Thyroid gland (tissue), 4 donors: ENCODE data around the gene CRABP2. TPM values are rescaled to one million over a fixed set of nuclear protein-coding genes. Genes with fewer than 3 reads are reported as not detected.

Experiments used
- DNase-seq, 2 donors: peaks; one replicate each; pipeline ENCODE4 v3.0.0-alpha.2; 2019
- H3K27ac ChIP-seq, 3 donors: fragments of 200-600 bp; sonication (generic); 1 replicate in 2 of 3; 2 replicates in 1 of 3; pipeline ENCODE4 v1.5.1; 2016 to 2019; ENCODE audit warnings: mild to moderate bottlenecking in 1 of 3, moderate library complexity in 1 of 3
- H3K27me3 ChIP-seq: fragments of 200-600 bp; sonication (generic); one replicate; pipeline ENCODE4 v1.5.1; 2019
- H3K36me3 ChIP-seq, 2 donors: fragments of 200-600 bp; sonication (generic); one replicate each; pipeline ENCODE4 v1.5.1; 2016 to 2019
- H3K4me1 ChIP-seq, 2 donors: fragments of 200-600 bp; sonication (generic); one replicate each; pipeline ENCODE4 v1.5.1; 2017 to 2019
- H3K4me3 ChIP-seq, 3 donors: fragments of 200-600 bp; sonication (generic); replicated peaks in 1 of 3; 1 replicate in 2 of 3; 2 replicates in 1 of 3; pipeline ENCODE4 v1.5.1; 2016; ENCODE audit warnings: mild to moderate bottlenecking in 1 of 3
- H3K9me3 ChIP-seq: fragments of 200-600 bp; sonication (generic); one replicate; pipeline ENCODE4 v1.5.1; 2017
- CTCF ChIP-seq, 6 experiments: fragments of 200-600 bp in 3 of 6; fragments of 450-650 bp in 3 of 6; sonication (generic) in 3 of 6; IDR thresholded peaks; one replicate each; pipeline ENCODE4 v1.5.1; 2016 to 2019; ENCODE audit warnings: antibody characterized with exemption in 6 of 6, mild to moderate bottlenecking in 2 of 6, inconsistent platforms in 1 of 6, moderate library complexity in 1 of 6
- POLR2A ChIP-seq, 2 donors: fragments of 450-650 bp; IDR thresholded peaks; one replicate each; pipeline ENCODE4 v1.6.1; 2017; ENCODE audit warnings: antibody characterized with exemption in 2 of 2, mild to moderate bottlenecking in 2 of 2, moderate library complexity in 1 of 2
- WGBS, 2 donors: methylation state at CpG; one replicate each; pipeline ENCODE4 v1.1.5; 2017; 5-methylcytosine and 5-hydroxymethylcytosine counted together
- intact Hi-C: fragments of 100-400 bp; cut with DNase I; formaldehyde crosslinking; loops from one replicate; pipeline ENCODE4 v1.15.1; 2023
- total RNA-seq, 4 donors: library from RNA; depleted of rRNA; stranded (reverse); fragments of >200 nt; gene quantifications; one replicate each; pipeline ENCODE4 v1.2.3, GENCODE V29; 2016

Gene CRABP2
- total RNA-seq, 4 donors from 2014 or later: 3.0 to 15.3 (median 4.5) TPM; not detected in 1

- Histone ChIP-seq H3K27me3 (no peaks in the 10 kb centered on the region), H3K4me1 (peaks cover 35 to 51% of the 10 kb centered on the region in 2 donors), H3K36me3 (no peaks in the 10 kb centered on the region), H3K4me3 (no peak overlapping the region), H3K9me3 (no peaks in the 10 kb centered on the region), H3K27ac (peak overlapping the region in 1 of 3 donors; percentile 82)
- WGBS, 2 donors: 66 to 77% methylated on average over 8 of the region's 8 CpGs
- TF ChIP-seq CTCF (IDR thresholded peaks at IDR 0.05) (no peak), POLR2A (IDR thresholded peaks at IDR 0.05) (no peak)
- no peak for DNase-seq
- intact Hi-C loops: loop anchor here (2.0 kb wide), 1 partner anchor 34 kb away; no protein-coding TSS in a partner anchor
Observed at GRCh38 chr1:156690675-156691036, 14.7 kb downstream of the CRABP2 start.

- peaks cover 35 to 51% of the 10 kb centered on the region in 2 donors for H3K4me1 ChIP-seq
- no peaks in the 10 kb centered on the region for H3K36me3 ChIP-seq
- peak overlapping the region in 1 of 3 donors; percentile 82 for H3K27ac ChIP-seq
- peak; percentile 45 to 70 for DNase-seq
- no peak for TF ChIP-seq CTCF (IDR thresholded peaks at IDR 0.05)
- TF ChIP-seq POLR2A (IDR thresholded peaks at IDR 0.05): no peak
- WGBS, 2 donors: 17 to 19% methylated on average over 8 to 10 of the region's 10 CpGs
- no peaks in the 10 kb centered on the region for H3K9me3 ChIP-seq
- no peaks in the 10 kb centered on the region for H3K27me3 ChIP-seq
- intact Hi-C loops: loop anchor here (2.0 to 10.0 kb wide), 2 partner anchors 35 to 195 kb away; no protein-coding TSS in a partner anchor
- H3K4me3 ChIP-seq: peak overlapping the region in 1 of 3 donors; percentile 9
Observed at GRCh38 chr1:156689953-156690674, 15.3 kb downstream of the CRABP2 start.

- no peaks in the 10 kb centered on the region for H3K27me3 ChIP-seq
- peaks cover 35 to 51% of the 10 kb centered on the region in 2 donors for H3K4me1 ChIP-seq
- no peaks in the 10 kb centered on the region for H3K36me3 ChIP-seq
- peak; percentile 82 for DNase-seq
- no peak overlapping the region for H3K4me3 ChIP-seq
- H3K9me3 ChIP-seq: no peaks in the 10 kb centered on the region
- intact Hi-C loops: loop anchor here (10.0 kb wide), 1 partner anchor 196 kb away; no protein-coding TSS in a partner anchor
- TF ChIP-seq POLR2A (IDR thresholded peaks at IDR 0.05): no peak
- TF ChIP-seq CTCF (IDR thresholded peaks at IDR 0.05): peak; percentile 91 to 95 (median 95)
- 0% methylated on average over 21 to 23 of the region's 23 CpGs for WGBS, 2 donors
- peak overlapping the region in 1 of 3 donors; percentile 15 for H3K27ac ChIP-seq
Observed at GRCh38 chr1:156689035-156689952, 16.1 kb downstream of the CRABP2 start.

- no peak for DNase-seq
- intact Hi-C loops: loop anchor here (10.0 kb wide), 1 partner anchor 200 kb away; no protein-coding TSS in a partner anchor
- 69 to 86% methylated on average over 5 of the region's 5 CpGs for WGBS, 2 donors
- Histone ChIP-seq H3K36me3 (no peaks in the 10 kb centered on the region), H3K9me3 (no peaks in the 10 kb centered on the region), H3K4me3 (no peak overlapping the region), H3K4me1 (peaks cover 0 to 3% of the 10 kb centered on the region in 2 donors), H3K27ac (no peak overlapping the region), H3K27me3 (no peaks in the 10 kb centered on the region)
- TF ChIP-seq POLR2A (IDR thresholded peaks at IDR 0.05): no peak
- no peak for TF ChIP-seq CTCF (IDR thresholded peaks at IDR 0.05)
Observed at GRCh38 chr1:156684227-156684782, 21.1 kb downstream of the CRABP2 start.
